Peyer's patch (tissue), 4 donors: ENCODE results near the gene IFNK.

Experiments
- CTCF ChIP-seq, 6 experiments: fragments of 450-650 bp in 4 of 6; fragments of 200-600 bp in 2 of 6; sonication (generic) in 1 of 6; IDR thresholded peaks; one replicate each; pipeline ENCODE4 v1.5.1; 2017 to 2019; ENCODE audit warnings: antibody characterized with exemption in 6 of 6, mild to moderate bottlenecking in 3 of 6, moderate library complexity in 1 of 6
- POLR2A ChIP-seq, 2 donors: fragments of 450-650 bp; IDR thresholded peaks; one replicate each; pipeline ENCODE4 v1.5.1; 2017; ENCODE audit warnings: antibody characterized with exemption in 2 of 2, mild to moderate bottlenecking in 2 of 2, moderate library complexity in 2 of 2

DNA sequence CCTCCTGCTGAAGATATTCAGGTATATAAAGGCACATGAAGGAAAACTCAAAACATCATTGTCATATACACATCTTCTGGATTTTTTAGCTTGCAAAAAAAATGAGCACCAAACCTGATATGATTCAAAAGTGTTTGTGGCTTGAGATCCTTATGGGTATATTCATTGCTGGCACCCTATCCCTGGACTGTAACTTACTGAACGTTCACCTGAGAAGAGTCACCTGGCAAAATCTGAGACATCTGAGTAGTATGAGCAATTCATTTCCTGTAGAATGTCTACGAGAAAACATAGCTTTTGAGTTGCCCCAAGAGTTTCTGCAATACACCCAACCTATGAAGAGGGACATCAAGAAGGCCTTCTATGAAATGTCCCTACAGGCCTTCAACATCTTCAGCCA is at the start of gene IFNK:
- no peak for TF ChIP-seq POLR2A (IDR thresholded peaks at IDR 0.05)
- no peak for TF ChIP-seq CTCF (IDR thresholded peaks at IDR 0.05)
